Measurements from ENCODE around the gene C2orf42. TPM values are rescaled to one million over a fixed set of nuclear protein-coding genes. Genes with fewer than 3 reads are reported as not detected.
"Not testable (repeated sequence)": the region's sequence is repeated elsewhere in the genome, so short reads cannot be mapped to it uniquely, and the experiment has no call there.

C2orf42 gene
- total RNA-seq, 1 experiment from 2014 or later, result 6.8 TPM

DNA sequence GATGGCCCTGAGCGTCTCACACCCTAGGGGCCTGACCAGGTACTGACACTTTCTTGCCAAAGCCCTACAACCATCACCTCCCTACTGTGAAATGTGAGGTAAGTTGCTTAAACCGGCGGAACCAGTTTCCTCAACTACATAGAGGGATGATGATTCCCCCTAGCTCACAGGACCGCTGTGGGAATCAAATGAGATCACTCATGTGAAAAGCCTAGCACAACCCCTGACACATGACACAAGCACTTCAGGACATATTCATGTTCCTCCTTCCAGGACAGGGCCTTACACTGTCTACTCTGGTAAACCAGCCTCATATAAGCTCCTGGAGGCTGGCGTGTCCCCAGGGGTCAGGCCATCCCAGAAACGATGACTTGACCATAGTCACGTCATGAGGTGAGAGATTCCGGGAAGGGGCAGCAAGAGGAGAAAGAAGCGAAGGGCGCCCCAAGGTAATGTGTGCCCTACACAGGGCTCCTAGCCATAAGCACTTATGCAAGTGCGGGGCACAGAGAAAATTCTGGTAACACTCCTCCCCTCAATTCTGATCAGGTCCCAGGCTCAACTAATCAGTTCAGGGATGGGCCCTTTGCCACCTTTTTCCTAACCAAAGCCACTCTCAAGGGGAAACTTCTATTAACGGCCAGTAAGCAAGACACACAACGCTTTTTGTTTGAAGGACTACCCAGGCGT lies 49.5 kb downstream of the C2orf42 start (continued):
- TF ChIP-seq, protein P1, sequence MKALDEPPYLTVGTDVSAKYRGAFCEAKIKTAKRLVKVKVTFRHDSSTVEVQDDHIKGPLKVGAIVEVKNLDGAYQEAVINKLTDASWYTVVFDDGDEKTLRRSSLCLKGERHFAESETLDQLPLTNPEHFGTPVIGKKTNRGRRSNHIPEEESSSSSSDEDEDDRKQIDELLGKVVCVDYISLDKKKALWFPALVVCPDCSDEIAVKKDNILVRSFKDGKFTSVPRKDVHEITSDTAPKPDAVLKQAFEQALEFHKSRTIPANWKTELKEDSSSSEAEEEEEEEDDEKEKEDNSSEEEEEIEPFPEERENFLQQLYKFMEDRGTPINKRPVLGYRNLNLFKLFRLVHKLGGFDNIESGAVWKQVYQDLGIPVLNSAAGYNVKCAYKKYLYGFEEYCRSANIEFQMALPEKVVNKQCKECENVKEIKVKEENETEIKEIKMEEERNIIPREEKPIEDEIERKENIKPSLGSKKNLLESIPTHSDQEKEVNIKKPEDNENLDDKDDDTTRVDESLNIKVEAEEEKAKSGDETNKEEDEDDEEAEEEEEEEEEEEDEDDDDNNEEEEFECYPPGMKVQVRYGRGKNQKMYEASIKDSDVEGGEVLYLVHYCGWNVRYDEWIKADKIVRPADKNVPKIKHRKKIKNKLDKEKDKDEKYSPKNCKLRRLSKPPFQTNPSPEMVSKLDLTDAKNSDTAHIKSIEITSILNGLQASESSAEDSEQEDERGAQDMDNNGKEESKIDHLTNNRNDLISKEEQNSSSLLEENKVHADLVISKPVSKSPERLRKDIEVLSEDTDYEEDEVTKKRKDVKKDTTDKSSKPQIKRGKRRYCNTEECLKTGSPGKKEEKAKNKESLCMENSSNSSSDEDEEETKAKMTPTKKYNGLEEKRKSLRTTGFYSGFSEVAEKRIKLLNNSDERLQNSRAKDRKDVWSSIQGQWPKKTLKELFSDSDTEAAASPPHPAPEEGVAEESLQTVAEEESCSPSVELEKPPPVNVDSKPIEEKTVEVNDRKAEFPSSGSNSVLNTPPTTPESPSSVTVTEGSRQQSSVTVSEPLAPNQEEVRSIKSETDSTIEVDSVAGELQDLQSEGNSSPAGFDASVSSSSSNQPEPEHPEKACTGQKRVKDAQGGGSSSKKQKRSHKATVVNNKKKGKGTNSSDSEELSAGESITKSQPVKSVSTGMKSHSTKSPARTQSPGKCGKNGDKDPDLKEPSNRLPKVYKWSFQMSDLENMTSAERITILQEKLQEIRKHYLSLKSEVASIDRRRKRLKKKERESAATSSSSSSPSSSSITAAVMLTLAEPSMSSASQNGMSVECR (CRISPR knock-in tag; IDR thresholded peaks at IDR 0.05; ENCODE audit: borderline replicate concordance), result no peak
- TF ChIP-seq HMGA2 (CRISPR knock-in tag; IDR thresholded peaks at IDR 0.05) (no peak), NFATC4 (CRISPR knock-in tag; IDR thresholded peaks at IDR 0.05) (peak; percentile 74; the same call in 1 of the 2 replicates), ZNF423 (CRISPR knock-in tag; IDR thresholded peaks at IDR 0.05) (no peak)
- TF ChIP-seq, protein P2, sequence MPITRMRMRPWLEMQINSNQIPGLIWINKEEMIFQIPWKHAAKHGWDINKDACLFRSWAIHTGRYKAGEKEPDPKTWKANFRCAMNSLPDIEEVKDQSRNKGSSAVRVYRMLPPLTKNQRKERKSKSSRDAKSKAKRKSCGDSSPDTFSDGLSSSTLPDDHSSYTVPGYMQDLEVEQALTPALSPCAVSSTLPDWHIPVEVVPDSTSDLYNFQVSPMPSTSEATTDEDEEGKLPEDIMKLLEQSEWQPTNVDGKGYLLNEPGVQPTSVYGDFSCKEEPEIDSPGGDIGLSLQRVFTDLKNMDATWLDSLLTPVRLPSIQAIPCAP (CRISPR knock-in tag; IDR thresholded peaks at IDR 0.05), result no peak
- TF ChIP-seq, protein P3, sequence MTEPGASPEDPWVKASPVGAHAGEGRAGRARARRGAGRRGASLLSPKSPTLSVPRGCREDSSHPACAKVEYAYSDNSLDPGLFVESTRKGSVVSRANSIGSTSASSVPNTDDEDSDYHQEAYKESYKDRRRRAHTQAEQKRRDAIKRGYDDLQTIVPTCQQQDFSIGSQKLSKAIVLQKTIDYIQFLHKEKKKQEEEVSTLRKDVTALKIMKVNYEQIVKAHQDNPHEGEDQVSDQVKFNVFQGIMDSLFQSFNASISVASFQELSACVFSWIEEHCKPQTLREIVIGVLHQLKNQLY (CRISPR knock-in tag; IDR thresholded peaks at IDR 0.05), result no peak
- TF ChIP-seq, protein P4, sequence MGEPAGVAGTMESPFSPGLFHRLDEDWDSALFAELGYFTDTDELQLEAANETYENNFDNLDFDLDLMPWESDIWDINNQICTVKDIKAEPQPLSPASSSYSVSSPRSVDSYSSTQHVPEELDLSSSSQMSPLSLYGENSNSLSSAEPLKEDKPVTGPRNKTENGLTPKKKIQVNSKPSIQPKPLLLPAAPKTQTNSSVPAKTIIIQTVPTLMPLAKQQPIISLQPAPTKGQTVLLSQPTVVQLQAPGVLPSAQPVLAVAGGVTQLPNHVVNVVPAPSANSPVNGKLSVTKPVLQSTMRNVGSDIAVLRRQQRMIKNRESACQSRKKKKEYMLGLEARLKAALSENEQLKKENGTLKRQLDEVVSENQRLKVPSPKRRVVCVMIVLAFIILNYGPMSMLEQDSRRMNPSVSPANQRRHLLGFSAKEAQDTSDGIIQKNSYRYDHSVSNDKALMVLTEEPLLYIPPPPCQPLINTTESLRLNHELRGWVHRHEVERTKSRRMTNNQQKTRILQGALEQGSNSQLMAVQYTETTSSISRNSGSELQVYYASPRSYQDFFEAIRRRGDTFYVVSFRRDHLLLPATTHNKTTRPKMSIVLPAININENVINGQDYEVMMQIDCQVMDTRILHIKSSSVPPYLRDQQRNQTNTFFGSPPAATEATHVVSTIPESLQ (CRISPR knock-in tag; IDR thresholded peaks at IDR 0.05), result no peak
- TF ChIP-seq, protein P5, sequence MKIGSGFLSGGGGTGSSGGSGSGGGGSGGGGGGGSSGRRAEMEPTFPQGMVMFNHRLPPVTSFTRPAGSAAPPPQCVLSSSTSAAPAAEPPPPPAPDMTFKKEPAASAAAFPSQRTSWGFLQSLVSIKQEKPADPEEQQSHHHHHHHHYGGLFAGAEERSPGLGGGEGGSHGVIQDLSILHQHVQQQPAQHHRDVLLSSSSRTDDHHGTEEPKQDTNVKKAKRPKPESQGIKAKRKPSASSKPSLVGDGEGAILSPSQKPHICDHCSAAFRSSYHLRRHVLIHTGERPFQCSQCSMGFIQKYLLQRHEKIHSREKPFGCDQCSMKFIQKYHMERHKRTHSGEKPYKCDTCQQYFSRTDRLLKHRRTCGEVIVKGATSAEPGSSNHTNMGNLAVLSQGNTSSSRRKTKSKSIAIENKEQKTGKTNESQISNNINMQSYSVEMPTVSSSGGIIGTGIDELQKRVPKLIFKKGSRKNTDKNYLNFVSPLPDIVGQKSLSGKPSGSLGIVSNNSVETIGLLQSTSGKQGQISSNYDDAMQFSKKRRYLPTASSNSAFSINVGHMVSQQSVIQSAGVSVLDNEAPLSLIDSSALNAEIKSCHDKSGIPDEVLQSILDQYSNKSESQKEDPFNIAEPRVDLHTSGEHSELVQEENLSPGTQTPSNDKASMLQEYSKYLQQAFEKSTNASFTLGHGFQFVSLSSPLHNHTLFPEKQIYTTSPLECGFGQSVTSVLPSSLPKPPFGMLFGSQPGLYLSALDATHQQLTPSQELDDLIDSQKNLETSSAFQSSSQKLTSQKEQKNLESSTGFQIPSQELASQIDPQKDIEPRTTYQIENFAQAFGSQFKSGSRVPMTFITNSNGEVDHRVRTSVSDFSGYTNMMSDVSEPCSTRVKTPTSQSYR (CRISPR knock-in tag; IDR thresholded peaks at IDR 0.05), result no peak

DNA sequence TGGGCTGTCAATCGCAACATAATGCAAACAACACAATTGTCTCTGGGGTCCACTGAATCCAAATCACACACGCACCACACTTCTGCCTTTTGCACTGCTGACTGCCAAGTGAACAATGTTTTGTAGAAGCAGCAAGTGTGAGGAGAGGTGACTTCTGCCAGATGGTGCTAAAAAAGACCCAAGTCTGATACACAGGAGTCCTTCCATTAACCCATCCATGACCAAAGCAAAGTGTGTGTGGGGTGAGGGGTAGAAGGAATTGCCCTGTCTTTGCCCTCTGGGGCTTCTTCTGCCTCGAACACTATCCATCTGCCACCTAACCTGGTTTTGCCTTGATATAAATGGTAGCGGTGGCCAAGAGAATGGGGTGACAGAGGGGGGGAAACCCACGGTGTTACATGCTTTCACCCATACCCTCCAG lies 50.0 kb downstream of the C2orf42 start:
- peak overlapping the region; percentile 100 for H3K27ac Mint-ChIP-seq
- DNase-seq (ENCODE audit: low spot score), result no peak
- H3K27me3 Mint-ChIP-seq (ENCODE audit: low read depth), result no peaks in the 10 kb centered on the region
- no peaks in the 10 kb centered on the region for H3K9me3 Mint-ChIP-seq
- ChIA-PET CTCF (interaction anchor here (0.6 to 2.7 kb wide), 6 partner anchors 9 to 226 kb away, joined by 3 to 7 read pairs (median 4); partner anchors contain the start of gene MXD1), POLR2A (interaction anchor here (0.7 to 4.9 kb wide), 6 partner anchors 17 to 416 kb away, joined by 3 to 60 read pairs (median 17); no protein-coding TSS in a partner anchor)
- H3K36me3 Mint-ChIP-seq, result no peaks in the 10 kb centered on the region
- TF ChIP-seq, protein P6, sequence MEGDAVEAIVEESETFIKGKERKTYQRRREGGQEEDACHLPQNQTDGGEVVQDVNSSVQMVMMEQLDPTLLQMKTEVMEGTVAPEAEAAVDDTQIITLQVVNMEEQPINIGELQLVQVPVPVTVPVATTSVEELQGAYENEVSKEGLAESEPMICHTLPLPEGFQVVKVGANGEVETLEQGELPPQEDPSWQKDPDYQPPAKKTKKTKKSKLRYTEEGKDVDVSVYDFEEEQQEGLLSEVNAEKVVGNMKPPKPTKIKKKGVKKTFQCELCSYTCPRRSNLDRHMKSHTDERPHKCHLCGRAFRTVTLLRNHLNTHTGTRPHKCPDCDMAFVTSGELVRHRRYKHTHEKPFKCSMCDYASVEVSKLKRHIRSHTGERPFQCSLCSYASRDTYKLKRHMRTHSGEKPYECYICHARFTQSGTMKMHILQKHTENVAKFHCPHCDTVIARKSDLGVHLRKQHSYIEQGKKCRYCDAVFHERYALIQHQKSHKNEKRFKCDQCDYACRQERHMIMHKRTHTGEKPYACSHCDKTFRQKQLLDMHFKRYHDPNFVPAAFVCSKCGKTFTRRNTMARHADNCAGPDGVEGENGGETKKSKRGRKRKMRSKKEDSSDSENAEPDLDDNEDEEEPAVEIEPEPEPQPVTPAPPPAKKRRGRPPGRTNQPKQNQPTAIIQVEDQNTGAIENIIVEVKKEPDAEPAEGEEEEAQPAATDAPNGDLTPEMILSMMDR (IDR thresholded peaks at IDR 0.05), result peak; percentile 49; the same call in 1 of the 2 replicates
- no peak for TF ChIP-seq ZNF317 (CRISPR knock-in tag; IDR thresholded peaks at IDR 0.05; ENCODE audit: borderline replicate concordance, low read depth)
- H3K4me3 Mint-ChIP-seq, result peak overlapping the region; percentile 73
- H3K4me1 Mint-ChIP-seq, result peaks cover 48% of the 10 kb centered on the region
- no peak for ATAC-seq

DNA sequence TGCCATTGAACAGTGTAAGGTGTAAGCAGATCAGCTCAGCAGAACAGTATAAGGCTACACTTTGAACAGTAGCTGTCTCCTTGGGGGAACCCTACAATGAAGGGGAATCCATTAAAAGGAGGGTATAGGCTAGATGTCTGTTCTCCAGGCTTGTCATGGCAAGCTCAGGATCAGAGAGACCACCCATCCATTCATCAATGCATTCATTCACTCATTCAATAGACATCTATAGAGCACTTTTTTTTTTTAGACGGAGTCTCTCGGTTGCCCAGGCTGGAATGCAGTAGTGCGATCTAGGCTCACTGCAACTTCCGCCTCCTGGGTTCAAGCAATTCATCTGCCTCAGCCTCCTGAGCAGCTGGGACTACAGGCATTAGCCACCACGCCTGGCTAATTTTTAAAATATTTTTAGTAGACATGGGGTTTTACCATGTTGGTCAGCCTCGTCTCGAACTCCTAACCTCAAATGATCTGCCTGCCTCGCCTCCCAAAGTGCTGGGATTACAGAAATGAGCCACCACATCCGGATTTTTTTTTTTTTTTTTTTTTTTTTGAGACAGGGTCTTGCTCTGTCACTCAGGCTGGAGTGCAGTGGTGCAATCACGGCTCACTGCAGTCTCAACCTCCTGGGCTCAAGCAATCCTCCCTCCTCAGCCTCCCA lies 56.4 kb downstream of the C2orf42 start:
- H3K27ac Mint-ChIP-seq; H3K4me3 Mint-ChIP-seq; DNase-seq (ENCODE audit: low spot score); ATAC-seq; H3K36me3 Mint-ChIP-seq; H3K9me3 Mint-ChIP-seq; H3K27me3 Mint-ChIP-seq (ENCODE audit: low read depth): not testable (repeated sequence)
- ChIA-PET CTCF (interaction anchor here (2.1 kb wide), 1 partner anchor 63 kb away, joined by 6 read pairs; no protein-coding TSS in a partner anchor), POLR2A (interaction anchor here (1.3 kb wide), 1 partner anchor 9 kb away, joined by 3 read pairs; no protein-coding TSS in a partner anchor)
- H3K4me1 Mint-ChIP-seq, result peaks cover 37% of the 10 kb centered on the region
